ENCODE results near the gene FATE1.

FATE1 gene

GRCh38 chrX:151688695-151689094 lies 27.1 kb upstream of the FATE1 start:
- Histone ChIP-seq H3K4me3 (ENCODE audit: low read depth, low read length) (no peak overlapping the region), H3K9me3 (ENCODE audit: control insufficient read depth, insufficient read depth, low read depth, low read length) (no peaks in the 10 kb centered on the region), H3K36me3 (ENCODE audit: control insufficient read depth in 2 of 2, insufficient read depth in 1 of 2, low read length in 2 of 2) (no peaks in the 10 kb centered on the region), H3K4me1 (ENCODE audit: control insufficient read depth, insufficient read depth, low read length) (no peaks in the 10 kb centered on the region), H3K27ac (ENCODE audit: extremely low read depth, low read depth, low read length) (no peak overlapping the region)
- ChIA-PET POLR2A (no interaction called here), CTCF (no interaction called here)
- no peak for TF ChIP-seq ZNF549 (tag by site-specific recombination; IDR thresholded peaks at IDR 0.05)
- TF ChIP-seq ZNF560 (tag by site-specific recombination; IDR thresholded peaks at IDR 0.05; ENCODE audit: borderline replicate concordance), result no peak
- no peak for TF ChIP-seq ZNF664 (tag by site-specific recombination; IDR thresholded peaks at IDR 0.05)
- TF ChIP-seq TRIM28 (IDR thresholded peaks at IDR 0.05; ENCODE audit: borderline replicate concordance, low read length), result no peak
- TF ChIP-seq ZNF37A (tag by site-specific recombination; IDR thresholded peaks at IDR 0.05), result no peak
- TF ChIP-seq ZNF202 (tag by site-specific recombination; IDR thresholded peaks at IDR 0.05; ENCODE audit: borderline replicate concordance), result no peak
- TF ChIP-seq ZNF571 (tag by site-specific recombination; IDR thresholded peaks at IDR 0.05), result no peak
- no peak for TF ChIP-seq ZNF362 (tag by site-specific recombination; IDR thresholded peaks at IDR 0.05)
- TF ChIP-seq HOXC10 (CRISPR knock-in tag; IDR thresholded peaks at IDR 0.05), result no peak
- TF ChIP-seq HOXA7 (CRISPR knock-in tag; IDR thresholded peaks at IDR 0.05; ENCODE audit: borderline replicate concordance), result no peak
- TF ChIP-seq ZBTB21 (tag by site-specific recombination; IDR thresholded peaks at IDR 0.05), result no peak
- TF ChIP-seq ZNF621 (tag by site-specific recombination; IDR thresholded peaks at IDR 0.05), result no peak
- TF ChIP-seq PRDM10 (tag by site-specific recombination; IDR thresholded peaks at IDR 0.05), result no peak
- TF ChIP-seq ZNF423 (tag by site-specific recombination; IDR thresholded peaks at IDR 0.05), result no peak
- TF ChIP-seq ZNF280D (tag by site-specific recombination; IDR thresholded peaks at IDR 0.05), result no peak
- no peak for TF ChIP-seq ZNF211 (tag by site-specific recombination; IDR thresholded peaks at IDR 0.05; ENCODE audit: low read depth)

- no peak overlapping the region for H3K27ac ChIP-seq (ENCODE audit: extremely low read depth, low read depth, low read length)
- TF ChIP-seq ZSCAN18 (tag by site-specific recombination; IDR thresholded peaks at IDR 0.05), result no peak
- H3K4me1 ChIP-seq (ENCODE audit: control insufficient read depth, insufficient read depth, low read length), result no peaks in the 10 kb centered on the region
- no peaks in the 10 kb centered on the region for H3K36me3 ChIP-seq (ENCODE audit: control insufficient read depth in 2 of 2, insufficient read depth in 1 of 2, low read length in 2 of 2)
- no peak overlapping the region for H3K4me3 ChIP-seq (ENCODE audit: low read depth, low read length)
- no peaks in the 10 kb centered on the region for H3K9me3 ChIP-seq (ENCODE audit: control insufficient read depth, insufficient read depth, low read depth, low read length)
- POLR2A ChIA-PET, result no interaction called here
- CTCF ChIA-PET, result interaction anchor here (0.5 kb wide), 1 partner anchor 394 kb away, joined by 3 read pairs; no protein-coding TSS in a partner anchor
These were observed 23.0 kb upstream of the FATE1 start for GRCh38 chrX:151692825-151693224.
